ENCODE measurements around the gene SLITRK5.

SLITRK5 gene

GRCh38 chr13:87712012-87712411 lies 40.8 kb downstream of the SLITRK5 start:
- DNase-seq: no peak
